ENCODE results near the gene LIFR. TPM values are rescaled to one million over a fixed set of nuclear protein-coding genes. Genes with fewer than 3 reads are reported as not detected.

The LIFR gene
- total RNA-seq, 1 experiment from 2014 or later, result 10.4 TPM

- no peaks in the 10 kb centered on the region for H4K20me1 ChIP-seq (ENCODE audit: low read length)
- ChIA-PET CTCF (no interaction called here), POLR2A (ENCODE audit: unreplicated experiment) (no interaction called here)
- H3K36me3 ChIP-seq (ENCODE audit: low read depth, low read length), result no peaks in the 10 kb centered on the region
- H2AFZ ChIP-seq (ENCODE audit: low read length), result no peak overlapping the region
- no peak overlapping the region for H3K4me3 ChIP-seq (ENCODE audit: low read length)
- no peak for DNase-seq
- H3K79me2 ChIP-seq (ENCODE audit: low read length), result no peaks in the 10 kb centered on the region
- intact Hi-C loops (cut with micrococcal nuclease), result no loop called here
- H3K9me3 ChIP-seq (ENCODE audit: low read length), result no peaks in the 10 kb centered on the region
- no peaks in the 10 kb centered on the region for H3K9me2 ChIP-seq (replicated peaks; ENCODE audit: low read length)
- H3K4me1 ChIP-seq (ENCODE audit: insufficient read depth, low read length), result no peaks in the 10 kb centered on the region
- H3K9ac ChIP-seq (ENCODE audit: low read length), result no peak overlapping the region
- ATAC-seq, result no peak
- no peak overlapping the region for H3K27ac ChIP-seq (ENCODE audit: low read length)
- no peaks in the 10 kb centered on the region for H3K27me3 ChIP-seq (ENCODE audit: low read length)
- no peak overlapping the region for H3K4me2 ChIP-seq (ENCODE audit: low read length)
- no peak for TF ChIP-seq EZH2phosphoT487 (IDR thresholded peaks at IDR 0.05; ENCODE audit: borderline replicate concordance, low read length)
- TF ChIP-seq EZH2 (IDR thresholded peaks at IDR 0.05; ENCODE audit: low read length, unreplicated experiment), result no peak
- no peak for TF ChIP-seq CTCF (conservative IDR thresholded peaks at IDR 0.05; ENCODE audit: low read depth, low read length)
- H3F3A ChIP-seq (ENCODE audit: low read length, unreplicated experiment), result no peaks in the 10 kb centered on the region
- BruUV-seq (replicated peaks), result no TSS peak
Measured at GRCh38 chr5:38445374-38446028, 110.9 kb downstream of the LIFR start.

- no peak overlapping the region for H3K4me3 ChIP-seq (ENCODE audit: low read length)
- no peaks in the 10 kb centered on the region for H4K20me1 ChIP-seq (ENCODE audit: low read length)
- no peaks in the 10 kb centered on the region for H3K79me2 ChIP-seq (ENCODE audit: low read length)
- no peak overlapping the region for H3K4me2 ChIP-seq (ENCODE audit: low read length)
- H3F3A ChIP-seq (ENCODE audit: low read length, unreplicated experiment), result no peaks in the 10 kb centered on the region
- ChIA-PET CTCF (interaction anchor here (1.1 to 1.3 kb wide), 3 partner anchors 23 to 365 kb away, joined by 3 to 13 read pairs (median 9); no protein-coding TSS in a partner anchor), POLR2A (ENCODE audit: unreplicated experiment) (no interaction called here)
- DNase-seq (peak; percentile 68), ATAC-seq (peak; percentile 71)
- TF ChIP-seq EZH2phosphoT487 (IDR thresholded peaks at IDR 0.05; ENCODE audit: borderline replicate concordance, low read length) (no peak), CTCF (conservative IDR thresholded peaks at IDR 0.05; ENCODE audit: low read depth, low read length) (peak; percentile 72), EZH2 (IDR thresholded peaks at IDR 0.05; ENCODE audit: low read length, unreplicated experiment) (no peak)
- H3K36me3 ChIP-seq (ENCODE audit: low read depth, low read length), result no peaks in the 10 kb centered on the region
- no peaks in the 10 kb centered on the region for H3K4me1 ChIP-seq (ENCODE audit: insufficient read depth, low read length)
- H3K27ac ChIP-seq (ENCODE audit: low read length), result no peak overlapping the region
- BruUV-seq (replicated peaks), result no TSS peak
- H2AFZ ChIP-seq (ENCODE audit: low read length), result no peak overlapping the region
- no peaks in the 10 kb centered on the region for H3K27me3 ChIP-seq (ENCODE audit: low read length)
- no peaks in the 10 kb centered on the region for H3K9me2 ChIP-seq (replicated peaks; ENCODE audit: low read length)
- no peak overlapping the region for H3K9ac ChIP-seq (ENCODE audit: low read length)
- intact Hi-C loops (cut with micrococcal nuclease), result loop anchor here (5.0 kb wide), 3 partner anchors 54 to 289 kb away; no protein-coding TSS in a partner anchor
- H3K9me3 ChIP-seq (ENCODE audit: low read length), result no peaks in the 10 kb centered on the region
Measured at GRCh38 chr5:38443390-38443789, 113.1 kb downstream of the LIFR start.

- Histone ChIP-seq H3K9ac (ENCODE audit: low read length) (no peak overlapping the region), H3K27ac (ENCODE audit: low read length) (no peak overlapping the region), H3K79me2 (ENCODE audit: low read length) (no peaks in the 10 kb centered on the region), H3K4me2 (ENCODE audit: low read length) (no peak overlapping the region), H3K9me2 (replicated peaks; ENCODE audit: low read length) (no peaks in the 10 kb centered on the region), H3K4me3 (ENCODE audit: low read length) (no peak overlapping the region), H3K36me3 (ENCODE audit: low read depth, low read length) (no peaks in the 10 kb centered on the region), H4K20me1 (ENCODE audit: low read length) (no peaks in the 10 kb centered on the region), H3K9me3 (ENCODE audit: low read length) (no peaks in the 10 kb centered on the region), H3K4me1 (ENCODE audit: insufficient read depth, low read length) (no peaks in the 10 kb centered on the region), H3K27me3 (ENCODE audit: low read length) (no peaks in the 10 kb centered on the region), H2AFZ (ENCODE audit: low read length) (no peak overlapping the region), H3F3A (ENCODE audit: low read length, unreplicated experiment) (no peaks in the 10 kb centered on the region)
- DNase-seq (no peak), ATAC-seq (no peak)
- TF ChIP-seq EZH2phosphoT487 (IDR thresholded peaks at IDR 0.05; ENCODE audit: borderline replicate concordance, low read length), result no peak
- TF ChIP-seq EZH2 (IDR thresholded peaks at IDR 0.05; ENCODE audit: low read length, unreplicated experiment), result no peak
- TF ChIP-seq CTCF (conservative IDR thresholded peaks at IDR 0.05; ENCODE audit: low read depth, low read length), result no peak
- BruUV-seq (replicated peaks), result no TSS peak
- POLR2A ChIA-PET (ENCODE audit: unreplicated experiment), result interaction anchor here (0.6 kb wide), 2 partner anchors 67 to 366 kb away, joined by 3 read pairs; no protein-coding TSS in a partner anchor
- intact Hi-C loops (cut with micrococcal nuclease), result loop anchor here (5.0 kb wide), 3 partner anchors 55 to 290 kb away; no protein-coding TSS in a partner anchor
- CTCF ChIA-PET, result interaction anchor here (0.5 to 1.8 kb wide), 35 partner anchors 13 to 552 kb away, joined by 3 to 114 read pairs (median 5); partner anchors contain the start of gene LIFR
Measured at GRCh38 chr5:38442247-38442573, 114.2 kb downstream of the LIFR start.

Measured in PC-3 (cell line).